Keratinocyte (primary cell): ENCODE results near the gene METTL4.

Experiments used
- EZH2 ChIP-seq: IDR thresholded peaks from one replicate; pipeline ENCODE4 v1.6.1; 2012; ENCODE audit warnings: inconsistent platforms, mild to moderate bottlenecking, low read length, moderate library complexity
- TF ChIP-seq, protein P1 (sequence below), 3 experiments: IDR thresholded peaks in 1 of 3; conservative IDR thresholded peaks in 1 of 3; optimal IDR thresholded peaks in 1 of 3; 2 replicates in 2 of 3; 3 replicates in 1 of 3; pipeline versions ENCODE3 to v1.5.1; 2011; ENCODE audit warnings: low read length in 3 of 3, mild to moderate bottlenecking in 3 of 3, moderate library complexity in 2 of 3, control low read depth in 1 of 3, inconsistent platforms in 1 of 3; ENCODE audit not compliant: insufficient read depth in 2 of 3; ENCODE audit errors: extremely low read depth in 1 of 3

DNA sequence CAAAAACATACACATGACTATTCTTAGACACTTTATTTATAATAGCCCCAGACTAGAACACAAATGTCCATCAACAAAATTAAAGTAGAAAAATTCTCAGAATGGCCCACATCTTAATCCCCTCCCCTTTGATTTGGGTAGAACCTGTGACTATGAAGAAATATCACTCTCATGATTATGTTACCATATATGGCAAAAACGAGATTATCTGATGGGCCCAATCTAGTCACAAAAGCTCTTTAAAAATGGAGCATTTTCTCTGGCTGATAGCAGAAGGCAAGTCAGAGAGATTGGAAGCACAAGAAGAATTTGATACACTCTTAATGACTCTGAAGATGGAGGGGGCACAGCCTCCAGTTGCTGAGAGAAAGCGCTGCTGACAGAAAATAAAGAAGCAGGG is 39.6 kb downstream of the METTL4 start:
- TF ChIP-seq, protein P1, sequence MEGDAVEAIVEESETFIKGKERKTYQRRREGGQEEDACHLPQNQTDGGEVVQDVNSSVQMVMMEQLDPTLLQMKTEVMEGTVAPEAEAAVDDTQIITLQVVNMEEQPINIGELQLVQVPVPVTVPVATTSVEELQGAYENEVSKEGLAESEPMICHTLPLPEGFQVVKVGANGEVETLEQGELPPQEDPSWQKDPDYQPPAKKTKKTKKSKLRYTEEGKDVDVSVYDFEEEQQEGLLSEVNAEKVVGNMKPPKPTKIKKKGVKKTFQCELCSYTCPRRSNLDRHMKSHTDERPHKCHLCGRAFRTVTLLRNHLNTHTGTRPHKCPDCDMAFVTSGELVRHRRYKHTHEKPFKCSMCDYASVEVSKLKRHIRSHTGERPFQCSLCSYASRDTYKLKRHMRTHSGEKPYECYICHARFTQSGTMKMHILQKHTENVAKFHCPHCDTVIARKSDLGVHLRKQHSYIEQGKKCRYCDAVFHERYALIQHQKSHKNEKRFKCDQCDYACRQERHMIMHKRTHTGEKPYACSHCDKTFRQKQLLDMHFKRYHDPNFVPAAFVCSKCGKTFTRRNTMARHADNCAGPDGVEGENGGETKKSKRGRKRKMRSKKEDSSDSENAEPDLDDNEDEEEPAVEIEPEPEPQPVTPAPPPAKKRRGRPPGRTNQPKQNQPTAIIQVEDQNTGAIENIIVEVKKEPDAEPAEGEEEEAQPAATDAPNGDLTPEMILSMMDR (optimal IDR thresholded peaks at IDR 0.05 in 1 of 3, IDR thresholded peaks at IDR 0.05 in 1 of 3, conservative IDR thresholded peaks at IDR 0.05 in 1 of 3; ENCODE audit: extremely low read depth in 1 of 3, insufficient read depth in 2 of 3, low read length in 3 of 3): no peak
- TF ChIP-seq EZH2: no peak
